HCT116 (cell line): ENCODE results near the gene UPB1. TPM values are rescaled to one million over a fixed set of nuclear protein-coding genes. Genes with fewer than 3 reads are reported as not detected.
A peak's percentile ranks its signal among the peaks of the same experiment; 100 is the strongest.

Source experiments
- ATAC-seq: fragments of 200-7000 bp; cut with Tn5 transposase; 2 replicates; pipeline ENCODE4 v1.9.1; 2020; ENCODE audit warnings: mild to moderate bottlenecking, moderate library complexity
- BruUV-seq: library from RNA; stranded (reverse); fragments of 400-500 nt; replicated peaks from 2 replicates; lab custom pipeline; 2021; lab: Mats Ljungman, UMichigan
- CTCF ChIA-PET: fragments of 300-600 bp; sonication (Branson Sonifier 250); formaldehyde crosslinking; loops from one replicate; lab custom pipeline; 2021; ENCODE audit warnings: antibody characterized with exemption; lab: Charles Lee
- POLR2A ChIA-PET: fragments of 300-600, 350-600 bp; sonication (Branson Sonifier 250); formaldehyde crosslinking; loops from one replicate; lab custom pipeline; 2021; ENCODE audit warnings: antibody characterized with exemption; lab: Charles Lee
- RAD21 ChIA-PET, 2 experiments: fragments of 300-600 bp; sonication (Branson Sonifier 250); formaldehyde crosslinking; loops; one replicate each; lab custom pipeline; 2023; ENCODE audit warnings: low total read pairs in 2 of 2; ENCODE audit not compliant: uncharacterized antibody in 2 of 2, unreplicated experiment in 2 of 2, low non-redundant PET in 1 of 2; lab: Charles Lee
- DNase-seq: peaks from one replicate; pipeline ENCODE4 v3.0.0-alpha.2; 2010; ENCODE audit warnings: low read depth, low spot score
- H2AFZ ChIP-seq: fragments of 200-600 bp; shearing (Covaris generic), sonication (generic); 2 replicates; pipeline ENCODE4 v1.6.1; 2017; ENCODE audit warnings: low read depth, mixed run types, mixed read lengths, antibody characterized with exemption, low read length; ENCODE audit not compliant: poor library complexity, severe bottlenecking
- H3K27ac ChIP-seq: 2 replicates; pipeline ENCODE4 v1.5.1; 2012; ENCODE audit warnings: low read depth, low read length
- H3K27me3 ChIP-seq: fragments of 200-600 bp; sonication (generic); 2 replicates; pipeline ENCODE4 v1.6.1; 2016; ENCODE audit warnings: mixed run types, low read length, mixed read lengths; ENCODE audit not compliant: insufficient read depth
- H3K36me3 ChIP-seq, 2 experiments: fragments of 200-500 bp in 1 of 2; fragments of 200-600 bp in 1 of 2; sonication (Bioruptor generic) in 1 of 2; sonication (generic) in 1 of 2; 2 replicates each; pipeline versions ENCODE4 v1.5.1 to v1.6.1; 2014 to 2016; ENCODE audit warnings: low read length in 2 of 2, inconsistent platforms in 1 of 2, mixed read lengths in 1 of 2, mixed run types in 1 of 2; ENCODE audit not compliant: insufficient read depth in 2 of 2, control insufficient read depth in 1 of 2
- H3K4me1 ChIP-seq, 2 experiments: fragments of 200-600 bp in 1 of 2; sonication (generic) in 1 of 2; 2 replicates each; pipeline versions ENCODE4 v1.5.1 to v1.6.1; 2012 to 2017; ENCODE audit warnings: low read length in 2 of 2, inconsistent platforms in 1 of 2, mild to moderate bottlenecking in 1 of 2, mixed read lengths in 1 of 2, mixed run types in 1 of 2, moderate library complexity in 1 of 2; ENCODE audit not compliant: insufficient read depth in 2 of 2, control insufficient read depth in 1 of 2
- H3K4me2 ChIP-seq: fragments of 200-600 bp; sonication (generic); 2 replicates; pipeline ENCODE4 v1.6.1; 2017; ENCODE audit warnings: mixed run types, low read length, mixed read lengths
- H3K4me3 ChIP-seq, 2 experiments: fragments of 200-600 bp in 1 of 2; sonication (generic) in 1 of 2; replicated peaks in 1 of 2; 2 replicates each; pipeline ENCODE4 v1.5.1; 2011 to 2016; ENCODE audit warnings: low read length in 2 of 2, control low read depth in 1 of 2, low read depth in 1 of 2, mild to moderate bottlenecking in 1 of 2, mixed read lengths in 1 of 2, mixed run types in 1 of 2
- H3K79me2 ChIP-seq: fragments of 200-600 bp; sonication (generic); 2 replicates; pipeline ENCODE4 v1.6.1; 2017; ENCODE audit warnings: mild to moderate bottlenecking, mixed run types, low read length, moderate library complexity, mixed read lengths; ENCODE audit not compliant: insufficient read depth
- H3K9ac ChIP-seq: fragments of 200-600 bp; sonication (generic); 2 replicates; pipeline ENCODE4 v1.6.1; 2016; ENCODE audit warnings: low read length, mixed read lengths
- H3K9me2 ChIP-seq: fragments of 200-600 bp; sonication (generic), shearing (Covaris generic); 2 replicates; pipeline ENCODE4 v1.6.1; 2017; ENCODE audit warnings: mixed run types, mild to moderate bottlenecking, moderate library complexity; ENCODE audit not compliant: insufficient read depth
- H3K9me3 ChIP-seq, 2 experiments: fragments of 200-500 bp in 1 of 2; fragments of 200-600 bp in 1 of 2; sonication (Bioruptor generic) in 1 of 2; sonication (generic) in 1 of 2; 2 replicates each; pipeline ENCODE4 v1.6.1; 2014 to 2017; ENCODE audit warnings: low read length in 2 of 2, mixed read lengths in 2 of 2, inconsistent platforms in 1 of 2, low read depth in 1 of 2, mild to moderate bottlenecking in 1 of 2, mixed run types in 1 of 2, moderate library complexity in 1 of 2; ENCODE audit not compliant: control insufficient read depth in 1 of 2, insufficient read depth in 1 of 2
- H4K20me1 ChIP-seq: fragments of 200-600 bp; sonication (generic), shearing (Covaris generic); 2 replicates; pipeline ENCODE4 v1.6.1; 2017; ENCODE audit warnings: mixed run types, mild to moderate bottlenecking, moderate library complexity; ENCODE audit not compliant: insufficient read depth
- CEBPB ChIP-seq: IDR thresholded peaks from 2 replicates; pipeline ENCODE4 v1.6.1; 2012; ENCODE audit warnings: low read depth
- FOSL1 ChIP-seq: IDR thresholded peaks from 2 replicates; pipeline ENCODE4 v1.6.1; 2012; ENCODE audit warnings: low read depth
- JUND ChIP-seq: IDR thresholded peaks from 2 replicates; pipeline ENCODE4 v1.6.1; 2012
- REST ChIP-seq: IDR thresholded peaks from 2 replicates; pipeline ENCODE4 v1.6.1; 2012; ENCODE audit warnings: low read depth
- SIN3A ChIP-seq: IDR thresholded peaks from 2 replicates; pipeline ENCODE4 v1.6.1; 2012; ENCODE audit warnings: low read depth
- SP1 ChIP-seq: IDR thresholded peaks from 2 replicates; pipeline ENCODE4 v1.6.1; 2012; ENCODE audit warnings: low read depth
- SRF ChIP-seq: IDR thresholded peaks from 2 replicates; pipeline ENCODE4 v1.6.1; 2012; ENCODE audit warnings: low read depth
- intact Hi-C: fragments of 100-400 bp; cut with micrococcal nuclease; formaldehyde crosslinking; loops from 2 replicates; pipeline ENCODE4 v1.10.0; 2022
- total RNA-seq: library from RNA; stranded (reverse); gene quantifications from one replicate; pipeline ENCODE4 v1.2.1, GENCODE V29; 2021; ENCODE audit not compliant: unreplicated experiment
- TF ChIP-seq, protein P1 (sequence below): IDR thresholded peaks from 2 replicates; pipeline ENCODE4 v1.6.1; 2012

Gene UPB1
- total RNA-seq, 1 experiment from 2014 or later, result 0.27 TPM

DNA sequence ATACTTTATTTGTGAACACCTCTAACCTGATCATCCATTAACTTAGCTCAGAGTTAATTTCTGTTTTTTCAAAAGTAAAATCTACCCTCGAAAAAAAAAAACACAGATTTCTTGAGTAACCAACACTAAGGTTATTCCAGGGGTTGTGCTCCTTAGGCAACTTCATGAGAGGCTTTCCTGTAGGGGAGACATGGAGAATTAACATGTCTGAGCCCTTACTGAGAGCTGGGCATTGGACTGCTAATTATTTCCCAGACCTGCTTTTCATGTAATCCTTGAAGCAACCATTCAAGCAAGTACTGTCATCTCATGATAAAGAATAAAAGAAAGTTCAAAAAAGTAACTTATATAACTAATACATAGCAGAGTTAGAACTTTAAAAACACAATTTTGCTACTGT, 13.5 kb upstream of the UPB1 start (continued):
- no peak for TF ChIP-seq REST
- TF ChIP-seq FOSL1, result no peak
- TF ChIP-seq, protein P1, sequence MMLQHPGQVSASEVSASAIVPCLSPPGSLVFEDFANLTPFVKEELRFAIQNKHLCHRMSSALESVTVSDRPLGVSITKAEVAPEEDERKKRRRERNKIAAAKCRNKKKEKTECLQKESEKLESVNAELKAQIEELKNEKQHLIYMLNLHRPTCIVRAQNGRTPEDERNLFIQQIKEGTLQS, result no peak
- no peak for TF ChIP-seq SIN3A

DNA sequence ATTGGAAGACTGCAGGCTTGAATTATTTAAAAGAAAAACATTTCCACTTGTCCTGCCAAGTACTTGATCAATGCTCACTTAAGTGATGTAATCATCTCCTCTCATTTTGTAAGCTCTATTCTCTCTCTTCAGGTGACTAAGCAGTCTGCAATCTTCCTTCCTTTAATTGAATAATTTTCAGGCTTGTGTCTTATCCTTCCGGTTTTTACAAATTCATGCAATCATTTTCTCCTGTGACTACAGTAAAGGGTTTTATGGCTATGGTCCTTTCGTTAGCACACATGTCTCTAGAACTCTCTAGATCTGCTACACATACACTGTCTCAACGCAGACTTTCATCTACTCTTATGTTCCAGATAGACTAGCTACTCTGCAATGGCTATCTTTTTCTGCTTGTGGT, 12.6 kb upstream of the UPB1 start:
- TF ChIP-seq SP1 (0 out of 2 replicates have a peak, but pooled peaks have one; percentile 34), CEBPB (peak; percentile 85), SRF (no peak), JUND (peak; percentile 46), FOSL1 (peak; percentile 46; the same call in 1 of the 2 replicates)
- BruUV-seq, result no TSS peak
- DNase-seq (no peak), ATAC-seq (peak; percentile 44; the same call in 1 of the 2 replicates)
- Histone ChIP-seq H3K4me2 (peak overlapping the region; percentile 12; the same call in 1 of the 2 replicates), H3K4me3 (no peak overlapping the region), H3K36me3 (no peaks in the 10 kb centered on the region), H2AFZ (peak overlapping the region; percentile 14), H4K20me1 (no peaks in the 10 kb centered on the region), H3K4me1 (peaks cover 12 to 15% of the 10 kb centered on the region in 2 experiments; a peak in 2 of 4 replicates), H3K27ac (no peak overlapping the region), H3K27me3 (no peaks in the 10 kb centered on the region), H3K9ac (no peak overlapping the region), H3K9me3 (no peaks in the 10 kb centered on the region), H3K79me2 (no peaks in the 10 kb centered on the region), H3K9me2 (no peaks in the 10 kb centered on the region)
- intact Hi-C loops, result no loop called here
- CTCF ChIA-PET, result no interaction called here
- RAD21 ChIA-PET, result no interaction called here
- POLR2A ChIA-PET, result no interaction called here
